HL-60 (cell line): ENCODE results near the gene MAGI3.

Experiments
- DNase-seq, 2 experiments: peaks; one replicate each; pipeline ENCODE4 v3.0.0-alpha.2; 2010 to 2020; ENCODE audit warnings: low read depth in 1 of 2, low spot score in 1 of 2
- H3K27ac ChIP-seq: fragments of 250-450 bp; sonication (Bioruptor Pico); replicated peaks from 2 replicates; pipeline ENCODE4 v1.5.1; 2020; ENCODE audit warnings: mild to moderate bottlenecking, moderate library complexity
- H3K27me3 ChIP-seq: fragments of 250-450 bp; sonication (Bioruptor Pico); 2 replicates; pipeline ENCODE4 v1.5.1; 2021; ENCODE audit warnings: mild to moderate bottlenecking, moderate library complexity; ENCODE audit not compliant: insufficient read depth, poor library complexity, severe bottlenecking
- H3K4me3 ChIP-seq: replicated peaks from 2 replicates; pipeline ENCODE4 v1.5.1; 2011; ENCODE audit warnings: mild to moderate bottlenecking, control low read depth, low read length; ENCODE audit not compliant: insufficient read depth
- CTCF ChIP-seq: IDR thresholded peaks from one replicate; pipeline ENCODE4 v1.5.1; 2011; ENCODE audit warnings: low read length, control low read depth, inconsistent platforms; ENCODE audit not compliant: insufficient read depth
- GABPA ChIP-seq: IDR thresholded peaks from 2 replicates; pipeline ENCODE4 v1.6.1; 2012; ENCODE audit warnings: low read depth
- POLR2AphosphoS5 ChIP-seq: IDR thresholded peaks from 2 replicates; pipeline ENCODE4 v1.6.1; 2012; ENCODE audit warnings: low read depth
- REST ChIP-seq: IDR thresholded peaks from 2 replicates; pipeline ENCODE4 v1.6.1; 2012; ENCODE audit warnings: low read depth; ENCODE audit not compliant: insufficient replicate concordance
- SPI1 ChIP-seq: IDR thresholded peaks from 2 replicates; pipeline ENCODE4 v1.6.1; 2012; ENCODE audit warnings: low read depth, mild to moderate bottlenecking, borderline replicate concordance

The MAGI3 gene

GRCh38 chr1:113530021-113530420 is 139.7 kb downstream of the MAGI3 start:
- H3K4me3 ChIP-seq = no peak overlapping the region
- DNase-seq = no peak
- no peak overlapping the region for H3K27ac ChIP-seq
- TF ChIP-seq POLR2AphosphoS5 = no peak
- TF ChIP-seq REST = no peak
- no peak for TF ChIP-seq CTCF
- no peak for TF ChIP-seq GABPA
- no peaks in the 10 kb centered on the region for H3K27me3 ChIP-seq

GRCh38 chr1:113531321-113531720 is 141.0 kb downstream of the MAGI3 start:
- no peak overlapping the region for H3K27ac ChIP-seq
- TF ChIP-seq REST (no peak), GABPA (no peak), POLR2AphosphoS5 (no peak), CTCF (no peak), SPI1 (no peak)
- no peak for DNase-seq
- no peak overlapping the region for H3K4me3 ChIP-seq
- H3K27me3 ChIP-seq = no peaks in the 10 kb centered on the region

GRCh38 chr1:113533061-113533460 is 142.7 kb downstream of the MAGI3 start:
- no peak for DNase-seq
- Histone ChIP-seq H3K27ac (no peak overlapping the region), H3K27me3 (no peaks in the 10 kb centered on the region), H3K4me3 (no peak overlapping the region)
- TF ChIP-seq CTCF (no peak), SPI1 (no peak), POLR2AphosphoS5 (no peak), GABPA (no peak), REST (no peak)
